ENCODE results near the gene CAMKMT.

The CAMKMT gene

GRCh38 chr2:44612276-44612675 is 250.5 kb downstream of the CAMKMT start:
- H3K4me1 ChIP-seq (ENCODE audit: control insufficient read depth in 1 of 2, insufficient read depth in 1 of 2, low read depth in 1 of 2, low read length in 1 of 2): peaks cover 7 to 12% of the 10 kb centered on the region in 2 experiments
- H3K27ac ChIP-seq: no peak overlapping the region
- no peaks in the 10 kb centered on the region for H3K36me3 ChIP-seq
- no peak overlapping the region for H3K4me3 ChIP-seq (ENCODE audit: low read depth in 1 of 2, low read length in 1 of 2)
- no peaks in the 10 kb centered on the region for H3K9me3 ChIP-seq
- TF ChIP-seq CTCF (IDR thresholded peaks at IDR 0.05): no peak
- H3K27me3 ChIP-seq: no peaks in the 10 kb centered on the region

DNA sequence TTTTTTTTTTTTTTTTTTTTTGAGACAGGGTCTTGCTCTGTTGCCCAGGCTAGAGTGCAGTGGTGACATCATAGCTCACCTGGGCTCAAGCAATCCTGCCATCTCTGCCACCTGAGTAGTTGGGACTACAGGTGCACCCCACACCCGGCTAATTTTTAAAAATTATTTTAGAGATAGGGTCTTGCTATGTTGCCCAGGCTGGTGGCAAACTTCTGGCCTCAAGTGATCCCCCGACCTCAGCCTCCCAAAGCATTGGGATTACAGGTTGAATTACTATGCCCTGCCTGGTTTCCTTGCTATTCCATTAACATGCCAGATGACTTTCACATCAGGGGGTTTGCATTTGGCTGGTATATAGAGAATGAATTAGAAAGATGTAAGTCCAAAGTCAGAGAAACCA is 253.2 kb downstream of the CAMKMT start:
- Histone ChIP-seq H3K27ac (no peak overlapping the region), H3K36me3 (no peaks in the 10 kb centered on the region), H3K27me3 (no peaks in the 10 kb centered on the region), H3K9me3 (no peaks in the 10 kb centered on the region), H3K4me3 (ENCODE audit: low read depth in 1 of 2, low read length in 1 of 2) (no peak overlapping the region), H3K4me1 (ENCODE audit: control insufficient read depth in 1 of 2, insufficient read depth in 1 of 2, low read depth in 1 of 2, low read length in 1 of 2) (peaks cover 7 to 12% of the 10 kb centered on the region in 2 experiments)
- TF ChIP-seq CTCF (IDR thresholded peaks at IDR 0.05): no peak

- Histone ChIP-seq H3K9me3 (no peaks in the 10 kb centered on the region), H3K4me3 (ENCODE audit: low read depth in 1 of 2, low read length in 1 of 2) (no peak overlapping the region), H3K27me3 (no peaks in the 10 kb centered on the region), H3K27ac (no peak overlapping the region), H3K36me3 (no peaks in the 10 kb centered on the region), H3K4me1 (ENCODE audit: control insufficient read depth in 1 of 2, insufficient read depth in 1 of 2, low read depth in 1 of 2, low read length in 1 of 2) (peaks cover 7 to 12% of the 10 kb centered on the region in 2 experiments)
- no peak for TF ChIP-seq CTCF (IDR thresholded peaks at IDR 0.05)
Measured at GRCh38 chr2:44615950-44616518, 254.3 kb downstream of the CAMKMT start.

- Histone ChIP-seq H3K27me3 (no peaks in the 10 kb centered on the region), H3K36me3 (no peaks in the 10 kb centered on the region), H3K4me3 (ENCODE audit: low read depth in 1 of 2, low read length in 1 of 2) (no peak overlapping the region), H3K9me3 (no peaks in the 10 kb centered on the region), H3K27ac (no peak overlapping the region), H3K4me1 (ENCODE audit: control insufficient read depth in 1 of 2, insufficient read depth in 1 of 2, low read depth in 1 of 2, low read length in 1 of 2) (peaks cover 7 to 12% of the 10 kb centered on the region in 2 experiments)
- TF ChIP-seq CTCF (IDR thresholded peaks at IDR 0.05): no peak
Measured at GRCh38 chr2:44616667-44617155, 255.0 kb downstream of the CAMKMT start.

DNA sequence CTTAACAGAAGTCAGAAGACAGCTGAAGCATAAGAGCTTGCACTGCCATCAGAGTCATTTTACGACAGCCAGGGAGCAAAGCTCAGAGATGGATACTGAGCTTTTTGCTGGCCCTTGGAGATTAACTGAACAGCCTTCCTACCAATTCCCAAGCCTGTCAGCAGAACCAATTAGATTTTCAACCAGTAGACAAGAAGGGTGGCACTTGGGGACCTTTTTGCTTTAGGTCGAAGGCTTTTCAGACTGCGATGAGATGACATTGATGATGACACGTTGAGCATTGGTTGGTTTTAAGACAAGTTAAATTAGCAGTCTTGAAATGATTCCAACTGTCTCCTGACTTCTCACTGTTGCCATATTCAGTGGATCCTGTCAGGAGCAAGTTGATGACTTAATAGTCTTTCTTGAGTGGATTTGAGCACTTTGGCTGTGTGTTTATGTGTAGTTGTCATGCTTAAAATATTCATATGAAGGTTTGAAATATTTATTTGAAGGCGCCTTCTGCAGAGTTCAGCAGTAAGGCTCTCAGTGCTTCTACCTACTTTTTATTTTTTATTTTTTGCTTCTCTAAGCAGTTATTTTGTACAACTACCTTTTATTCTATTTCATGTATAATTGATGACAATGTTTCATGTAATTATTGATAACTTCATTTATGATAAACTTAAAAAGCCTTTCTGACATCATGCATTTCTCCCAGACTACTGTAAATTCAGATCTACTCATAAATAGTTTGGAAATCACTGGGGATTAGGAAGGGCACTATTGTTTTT is 256.7 kb downstream of the CAMKMT start:
- H3K27ac ChIP-seq: no peak overlapping the region
- H3K4me1 ChIP-seq (ENCODE audit: control insufficient read depth in 1 of 2, insufficient read depth in 1 of 2, low read depth in 1 of 2, low read length in 1 of 2): no peaks in the 10 kb centered on the region
- no peak for TF ChIP-seq CTCF (IDR thresholded peaks at IDR 0.05)
- H3K27me3 ChIP-seq: no peaks in the 10 kb centered on the region
- no peak overlapping the region for H3K4me3 ChIP-seq (ENCODE audit: low read depth in 1 of 2, low read length in 1 of 2)
- H3K36me3 ChIP-seq: no peaks in the 10 kb centered on the region
- no peaks in the 10 kb centered on the region for H3K9me3 ChIP-seq
